ENCODE measurements around the gene CPEB4. TPM values are rescaled to one million over a fixed set of nuclear protein-coding genes. Genes with fewer than 3 reads are reported as not detected.

CPEB4 gene
- total and polyA plus RNA-seq, 9 of the 15 experiments (the other 6 are each of a cell fraction or from before 2014, with no cell fraction given), result 7.4 to 21.3 (median 12.4) TPM

GRCh38 chr5:173839117-173839713, 48.9 kb upstream of the CPEB4 start:
- H3K4me3 ChIP-seq, result no peak overlapping the region
- H3K9me1 ChIP-seq (ENCODE audit: control insufficient read depth, insufficient read depth, low read length), result no peaks in the 10 kb centered on the region
- H3K79me2 ChIP-seq (ENCODE audit: control insufficient read depth, insufficient read depth, low read length), result no peaks in the 10 kb centered on the region
- 0% methylated on average over 5 of the region's 5 CpGs for WGBS (ENCODE audit: insufficient coverage, low coverage, missing lambda C conversion rate)
- H3K27ac ChIP-seq (ENCODE audit: extremely low read depth, low read depth, low read length), result peak overlapping the region; percentile 45
- intact Hi-C loops (cut with micrococcal nuclease) (loop anchor here (1.0 to 5.0 kb wide), 6 partner anchors 16 to 212 kb away; no protein-coding TSS in a partner anchor), in situ Hi-C loops (cut with MboI) (no loop called here)
- no peaks in the 10 kb centered on the region for H3K27me3 ChIP-seq (ENCODE audit: control insufficient read depth in 2 of 2, insufficient read depth in 2 of 2, low read length in 2 of 2)
- H4K20me1 ChIP-seq (replicated peaks; ENCODE audit: control insufficient read depth, insufficient read depth, low read length), result no peaks in the 10 kb centered on the region
- H2AFZ ChIP-seq (ENCODE audit: low read depth, low read length), result no peak overlapping the region
- peak; percentile 99 for FAIRE-seq
- H3K4me1 ChIP-seq (replicated peaks in 1 of 2; ENCODE audit: control insufficient read depth in 2 of 2, insufficient read depth in 2 of 2, low read length in 2 of 2), result peaks cover 28 to 43% of the 10 kb centered on the region in 2 experiments
- no peak overlapping the region for H3K9ac ChIP-seq (ENCODE audit: insufficient read depth in 1 of 2, low read depth in 2 of 2, low read length in 2 of 2)
- ChIA-PET POLR2A (interaction anchor here (0.6 to 2.3 kb wide), 16 partner anchors 8 to 82 kb away, joined by 3 to 20 read pairs (median 6); no protein-coding TSS in a partner anchor), CTCF (ENCODE audit: low intra/inter-chr PET ratio) (no interaction called here)
- no peaks in the 10 kb centered on the region for H3K36me3 ChIP-seq (ENCODE audit: control insufficient read depth, insufficient read depth, low read length)
- peak; percentile 96 for ATAC-seq
- H3K4me2 ChIP-seq (ENCODE audit: insufficient read depth, low read length), result peak overlapping the region; percentile 37; the same call in 1 of the 2 replicates
- no peaks in the 10 kb centered on the region; the same call in 1 of the 2 replicates for H3K9me3 ChIP-seq (replicated peaks; ENCODE audit: control insufficient read depth, insufficient read depth, low read depth, low read length)
- BruUV-seq (replicated peaks), result no TSS peak
- DNase-seq (ENCODE audit: extremely low read depth in 1 of 4, low spot score in 3 of 4), result peak; percentile 93 to 97 (median 94)
- TF ChIP-seq COPS2 (conservative IDR thresholded peaks at IDR 0.05), result no peak
- peak; percentile 99 for TF ChIP-seq ZEB2 (IDR thresholded peaks at IDR 0.05)
- TF ChIP-seq RBBP5 (IDR thresholded peaks at IDR 0.05; ENCODE audit: borderline replicate concordance, insufficient read depth, low read length, poor library complexity, severe bottlenecking), result no peak
- TF ChIP-seq ZHX1 (conservative IDR thresholded peaks at IDR 0.05; ENCODE audit: low read length), result no peak
- no peak for TF ChIP-seq ZNF146 (CRISPR knock-in tag; IDR thresholded peaks at IDR 0.05; ENCODE audit: unreplicated experiment)
- no peak for TF ChIP-seq NR4A1 (CRISPR knock-in tag; IDR thresholded peaks at IDR 0.05)
- TF ChIP-seq NR4A1 (tag; IDR thresholded peaks at IDR 0.05), result peak; percentile 66; the same call in 1 of the 2 replicates
- peak; percentile 59 for TF ChIP-seq MYC (IDR thresholded peaks at IDR 0.05; ENCODE audit: low read depth, low read length)
- TF ChIP-seq MYC (CRISPR knock-in tag; IDR thresholded peaks at IDR 0.05; ENCODE audit: borderline replicate concordance, low read depth), result no peak
- peak; percentile 99 for TF ChIP-seq TAL1 (IDR thresholded peaks at IDR 0.05)
- TF ChIP-seq SETDB1 (IDR thresholded peaks at IDR 0.05; ENCODE audit: low read length), result no peak
- no peak for TF ChIP-seq KDM5B (IDR thresholded peaks at IDR 0.05; ENCODE audit: insufficient replicate concordance, low read depth, low read length)
- no peak for TF ChIP-seq NFIX (CRISPR knock-in tag; IDR thresholded peaks at IDR 0.05; ENCODE audit: low read depth)
- peak; percentile 66; the same call in 1 of the 2 replicates for TF ChIP-seq FOXJ2 (tag; IDR thresholded peaks at IDR 0.05)
- TF ChIP-seq ESRRB (CRISPR knock-in tag; IDR thresholded peaks at IDR 0.05; ENCODE audit: borderline replicate concordance), result no peak
- TF ChIP-seq KAT7 (CRISPR knock-in tag; IDR thresholded peaks at IDR 0.05; ENCODE audit: borderline replicate concordance), result no peak
- TF ChIP-seq ZC3H11A (IDR thresholded peaks at IDR 0.05; ENCODE audit: low read depth, low read length), result no peak
- no peak for TF ChIP-seq XRCC3 (IDR thresholded peaks at IDR 0.05)
- TF ChIP-seq THAP7 (CRISPR knock-in tag; IDR thresholded peaks at IDR 0.05), result no peak
- TF ChIP-seq CSDE1 (IDR thresholded peaks at IDR 0.05), result no peak; a peak in 1 of 4 replicates
- TF ChIP-seq FOXK2 (conservative IDR thresholded peaks at IDR 0.05 in 1 of 2, IDR thresholded peaks at IDR 0.05 in 1 of 2; ENCODE audit: low read depth in 2 of 2), result peak; percentile 95
- TF ChIP-seq SMAD1 (IDR thresholded peaks at IDR 0.05; ENCODE audit: low read depth, low read length, partially characterized antibody), result peak; percentile 20
